Measurements from ENCODE around the gene LIPC. TPM values are rescaled to one million over a fixed set of nuclear protein-coding genes. Genes with fewer than 3 reads are reported as not detected.
A peak's percentile ranks its signal among the peaks of the same experiment; 100 is the strongest.

LIPC gene
- total and polyA plus RNA-seq, 2 donors (not counting 1 experiment from before 2014, with no cell fraction given): 0.82 to 4.0 TPM

GRCh38 chr15:58474741-58475323 lies 43.0 kb downstream of the LIPC start:
- Histone ChIP-seq H3K4me3 (replicated peaks in 1 of 4; ENCODE audit: control extremely low read depth in 1 of 4, insufficient read depth in 1 of 4, low read depth in 3 of 4, low read length in 4 of 4) (no peak overlapping the region), H3K27ac (ENCODE audit: insufficient read depth, low read length) (no peak overlapping the region), H3K36me3 (ENCODE audit: control insufficient read depth, insufficient read depth, low read length) (no peaks in the 10 kb centered on the region), H2AFZ (ENCODE audit: low read length) (no peak overlapping the region), H4K20me1 (ENCODE audit: control insufficient read depth, extremely low read depth, insufficient read depth, low read length) (no peaks in the 10 kb centered on the region), H3K9ac (ENCODE audit: insufficient read depth, low read length) (no peak overlapping the region), H3K27me3 (ENCODE audit: control insufficient read depth, insufficient read depth, low read length) (no peaks in the 10 kb centered on the region), H3K9me3 (ENCODE audit: control insufficient read depth, insufficient read depth, low read depth, low read length) (no peaks in the 10 kb centered on the region), H3K4me2 (ENCODE audit: extremely low read depth, insufficient read depth, low read length) (no peak overlapping the region), H3K79me2 (ENCODE audit: control insufficient read depth, insufficient read depth, low read length) (no peaks in the 10 kb centered on the region), H3K4me1 (ENCODE audit: control insufficient read depth, extremely low read depth, insufficient read depth, low read length) (peaks cover 15% of the 10 kb centered on the region)
- TF ChIP-seq EZH2 (IDR thresholded peaks at IDR 0.05; ENCODE audit: low read length, missing control alignments) (no peak), CTCF (conservative IDR thresholded peaks at IDR 0.05 in 1 of 2, IDR thresholded peaks at IDR 0.05 in 1 of 2; ENCODE audit: low read depth in 1 of 2, low read length in 2 of 2) (no peak)
- DNase-seq (ENCODE audit: low read depth in 2 of 2): no peak

- Histone ChIP-seq H3K4me2 (ENCODE audit: extremely low read depth, insufficient read depth, low read length) (no peak overlapping the region), H4K20me1 (ENCODE audit: control insufficient read depth, extremely low read depth, insufficient read depth, low read length) (no peaks in the 10 kb centered on the region), H3K27me3 (ENCODE audit: control insufficient read depth, insufficient read depth, low read length) (no peaks in the 10 kb centered on the region), H3K4me1 (ENCODE audit: control insufficient read depth, extremely low read depth, insufficient read depth, low read length) (peaks cover 11% of the 10 kb centered on the region), H3K9me3 (ENCODE audit: control insufficient read depth, insufficient read depth, low read depth, low read length) (no peaks in the 10 kb centered on the region), H3K27ac (ENCODE audit: insufficient read depth, low read length) (no peak overlapping the region), H2AFZ (ENCODE audit: low read length) (no peak overlapping the region), H3K9ac (ENCODE audit: insufficient read depth, low read length) (no peak overlapping the region), H3K79me2 (ENCODE audit: control insufficient read depth, insufficient read depth, low read length) (no peaks in the 10 kb centered on the region), H3K4me3 (replicated peaks in 1 of 4; ENCODE audit: control extremely low read depth in 1 of 4, insufficient read depth in 1 of 4, low read depth in 3 of 4, low read length in 4 of 4) (no peak overlapping the region), H3K36me3 (ENCODE audit: control insufficient read depth, insufficient read depth, low read length) (no peaks in the 10 kb centered on the region)
- TF ChIP-seq EZH2 (IDR thresholded peaks at IDR 0.05; ENCODE audit: low read length, missing control alignments) (no peak), CTCF (conservative IDR thresholded peaks at IDR 0.05 in 1 of 2, IDR thresholded peaks at IDR 0.05 in 1 of 2; ENCODE audit: low read depth in 1 of 2, low read length in 2 of 2) (no peak)
- peak; percentile 40 to 88 for DNase-seq (ENCODE audit: low read depth in 2 of 2)
Measured at GRCh38 chr15:58475573-58476524, 44.1 kb downstream of the LIPC start.

DNA sequence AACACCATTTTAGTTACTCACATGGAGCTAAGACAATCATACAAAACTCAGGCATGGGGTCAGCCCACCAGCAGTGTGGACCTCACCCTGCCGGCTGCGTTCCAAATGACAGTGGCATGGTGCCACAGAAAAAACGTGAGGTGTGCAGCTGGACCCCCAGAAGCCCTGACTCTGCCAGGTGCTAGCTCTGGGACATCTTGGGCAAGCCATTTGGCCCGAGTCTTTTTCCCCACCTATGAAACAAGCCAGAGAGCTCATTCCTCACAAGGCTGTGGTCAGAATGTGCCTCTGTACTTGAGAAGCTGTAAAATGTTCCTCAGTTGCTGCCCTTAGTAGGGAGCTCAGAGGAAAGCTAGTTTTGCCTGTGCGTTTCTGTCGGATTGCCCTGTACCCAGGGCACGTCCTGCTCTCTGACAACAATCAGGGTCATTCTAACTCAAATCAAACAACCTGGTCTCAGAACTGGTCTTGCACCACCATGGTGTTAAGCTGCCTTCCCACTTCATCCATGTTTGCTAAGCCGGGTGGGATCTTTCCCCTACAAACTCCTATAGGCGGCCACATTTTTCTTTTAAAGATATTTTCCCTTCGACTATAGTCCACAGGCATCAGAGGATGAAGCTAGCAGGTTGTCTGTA lies 44.9 kb downstream of the LIPC start:
- no peaks in the 10 kb centered on the region for H3K36me3 ChIP-seq (ENCODE audit: control insufficient read depth, insufficient read depth, low read length)
- no peaks in the 10 kb centered on the region for H4K20me1 ChIP-seq (ENCODE audit: control insufficient read depth, extremely low read depth, insufficient read depth, low read length)
- peak in 1 of 2 donors; percentile 34 for DNase-seq (ENCODE audit: low read depth in 2 of 2)
- H3K27me3 ChIP-seq (ENCODE audit: control insufficient read depth, insufficient read depth, low read length): no peaks in the 10 kb centered on the region
- no peak overlapping the region for H2AFZ ChIP-seq (ENCODE audit: low read length)
- no peaks in the 10 kb centered on the region for H3K79me2 ChIP-seq (ENCODE audit: control insufficient read depth, insufficient read depth, low read length)
- no peak overlapping the region for H3K9ac ChIP-seq (ENCODE audit: insufficient read depth, low read length)
- H3K4me2 ChIP-seq (ENCODE audit: extremely low read depth, insufficient read depth, low read length): no peak overlapping the region
- no peak for TF ChIP-seq CTCF (conservative IDR thresholded peaks at IDR 0.05 in 1 of 2, IDR thresholded peaks at IDR 0.05 in 1 of 2; ENCODE audit: low read depth in 1 of 2, low read length in 2 of 2)
- TF ChIP-seq EZH2 (IDR thresholded peaks at IDR 0.05; ENCODE audit: low read length, missing control alignments): no peak
- H3K4me3 ChIP-seq (replicated peaks in 1 of 4; ENCODE audit: control extremely low read depth in 1 of 4, insufficient read depth in 1 of 4, low read depth in 3 of 4, low read length in 4 of 4): no peak overlapping the region
- no peak overlapping the region for H3K27ac ChIP-seq (ENCODE audit: insufficient read depth, low read length)
- H3K9me3 ChIP-seq (ENCODE audit: control insufficient read depth, insufficient read depth, low read depth, low read length): no peaks in the 10 kb centered on the region
- H3K4me1 ChIP-seq (ENCODE audit: control insufficient read depth, extremely low read depth, insufficient read depth, low read length): peaks cover 11% of the 10 kb centered on the region
